Endodermal cell (in vitro differentiated cells): ENCODE results near the gene SNX17. TPM values are rescaled to one million over a fixed set of nuclear protein-coding genes. Genes with fewer than 3 reads are reported as not detected.

Experiments used
- DNase-seq: peaks from one replicate; pipeline ENCODE4 v3.0.0-alpha.2; 2017
- H3K27ac ChIP-seq: 2 replicates; pipeline ENCODE4 v1.5.1; 2013; ENCODE audit warnings: mild to moderate bottlenecking, low read depth, low read length, moderate library complexity
- H3K27me3 ChIP-seq: 2 replicates; pipeline ENCODE4 v1.6.1; 2013; ENCODE audit warnings: mild to moderate bottlenecking, low read length, moderate library complexity; ENCODE audit not compliant: insufficient read depth, control insufficient read depth, poor library complexity, severe bottlenecking
- H3K36me3 ChIP-seq: 2 replicates; pipeline ENCODE4 v1.7.0; 2013; ENCODE audit warnings: mild to moderate bottlenecking, low read length, moderate library complexity; ENCODE audit not compliant: control insufficient read depth, insufficient read depth
- H3K4me1 ChIP-seq: one replicate; pipeline ENCODE4 v1.7.0; 2013; ENCODE audit warnings: low read length; ENCODE audit not compliant: control insufficient read depth, insufficient read depth
- H3K4me3 ChIP-seq: 2 replicates; pipeline ENCODE4 v1.5.1; 2013; ENCODE audit warnings: mild to moderate bottlenecking, low read length, moderate library complexity
- H3K9ac ChIP-seq: 2 replicates; pipeline ENCODE4 v1.6.1; 2013; ENCODE audit warnings: mild to moderate bottlenecking, low read length, moderate library complexity; ENCODE audit not compliant: poor library complexity, severe bottlenecking; ENCODE audit errors: extremely low read depth
- H3K9me3 ChIP-seq: 2 replicates; pipeline ENCODE4 v1.6.1; 2013; ENCODE audit warnings: mild to moderate bottlenecking, low read length, moderate library complexity; ENCODE audit not compliant: control insufficient read depth
- H3K27ac Mint-ChIP-seq: 2 replicates; pipeline ENCODE4 v1.8.0; 2020; ENCODE audit warnings: mixed read lengths
- H3K27me3 Mint-ChIP-seq: 2 replicates; pipeline ENCODE4 v1.8.0; 2021; ENCODE audit warnings: mild to moderate bottlenecking, mixed read lengths; ENCODE audit not compliant: insufficient read depth
- H3K36me3 Mint-ChIP-seq: 2 replicates; pipeline ENCODE4 v1.8.0; 2020; ENCODE audit warnings: low read depth, mixed read lengths
- H3K4me1 Mint-ChIP-seq: 2 replicates; pipeline ENCODE4 v1.8.0; 2020; ENCODE audit warnings: mixed read lengths
- H3K4me3 Mint-ChIP-seq: 2 replicates; pipeline ENCODE4 v1.8.0; 2020; ENCODE audit warnings: mild to moderate bottlenecking, moderate library complexity, mixed read lengths
- H3K9me3 Mint-ChIP-seq: 2 replicates; pipeline ENCODE4 v1.8.0; 2020; ENCODE audit warnings: mild to moderate bottlenecking, mixed read lengths
- CTCF ChIP-seq: fragments of 200-600 bp; sonication (generic); conservative IDR thresholded peaks from 2 replicates; pipeline ENCODE4 v1.5.0; 2021; ENCODE audit warnings: antibody characterized with exemption, mild to moderate bottlenecking
- WGBS, 2 experiments: methylation state at CpG; one replicate each; pipeline versions ENCODE4 v1.1.5 to v1.1.7; 2013; ENCODE audit warnings: missing lambda C conversion rate in 2 of 2, mixed read lengths in 1 of 2; ENCODE audit not compliant: insufficient coverage in 1 of 2, insufficient read length in 1 of 2; 5-methylcytosine and 5-hydroxymethylcytosine counted together
- total RNA-seq, 2 donors: library from RNA; stranded (reverse); fragmentation: NEBNext Ultra II Directional in 1 of 2; extraction: Animal tissue kit (Norgen Biotek cat#: 25700) in 1 of 2; gene quantifications; 2 replicates in 1 of 2; 3 replicates in 1 of 2; pipeline ENCODE4 v1.2.1, GENCODE V29; 2021

Gene SNX17
- total RNA-seq, 2 donors from 2014 or later: 81.2 to 92.6 TPM

- H3K9ac ChIP-seq: peak overlapping the region; percentile 80
- peak; percentile 80 for DNase-seq
- Mint-ChIP-seq H3K9me3 (peaks cover 7% of the 10 kb centered on the region), H3K27me3 (peaks cover under 1% of the 10 kb centered on the region), H3K27ac (peak overlapping the region; percentile 83), H3K4me1 (peaks cover 12% of the 10 kb centered on the region), H3K36me3 (peaks cover 26% of the 10 kb centered on the region), H3K4me3 (peak overlapping the region; percentile 78)
- no peaks in the 10 kb centered on the region for H3K4me1 ChIP-seq
- peaks cover 9% of the 10 kb centered on the region for H3K27me3 ChIP-seq
- peaks cover 21% of the 10 kb centered on the region for H3K36me3 ChIP-seq
- peak; percentile 83 for TF ChIP-seq CTCF
- H3K4me3 ChIP-seq: peak overlapping the region; percentile 94
- no peaks in the 10 kb centered on the region for H3K9me3 ChIP-seq
- H3K27ac ChIP-seq: no peak overlapping the region
- WGBS, 2 experiments: 44 to 53% methylated on average over 10 to 15 of the region's 16 CpGs
These were observed 37.5 kb downstream of the SNX17 start for GRCh38 chr2:27407798-27408491.

- peak overlapping the region; percentile 83 for H3K27ac Mint-ChIP-seq
- peak overlapping the region; percentile 84 for H3K27ac ChIP-seq
- peak overlapping the region; percentile 78 for H3K4me3 Mint-ChIP-seq
- H3K9me3 Mint-ChIP-seq: peaks cover 7% of the 10 kb centered on the region
- WGBS, 2 experiments: 0% methylated on average over 15 to 33 of the region's 33 CpGs
- peaks cover 9% of the 10 kb centered on the region for H3K27me3 ChIP-seq
- no peaks in the 10 kb centered on the region for H3K4me1 ChIP-seq
- no peaks in the 10 kb centered on the region for H3K9me3 ChIP-seq
- DNase-seq: no peak
- no peak for TF ChIP-seq CTCF
- peak overlapping the region; percentile 94 for H3K4me3 ChIP-seq
- H3K36me3 ChIP-seq: peaks cover 14% of the 10 kb centered on the region
- peaks cover 23% of the 10 kb centered on the region for H3K36me3 Mint-ChIP-seq
- peak overlapping the region; percentile 80 for H3K9ac ChIP-seq
- H3K4me1 Mint-ChIP-seq: peaks cover 12% of the 10 kb centered on the region
- peaks cover 1% of the 10 kb centered on the region for H3K27me3 Mint-ChIP-seq
These were observed 38.3 kb downstream of the SNX17 start for GRCh38 chr2:27408601-27409320.

GRCh38 chr2:27409321-27410073 is 39.1 kb downstream of the SNX17 start, which contains the start of gene PPM1G:
Gene PPM1G, minus strand, starts transcription at chr2:27409591. Its CDS starts 169 bp downstream, at chr2:27409422.
- Mint-ChIP-seq H3K27ac (peak within 1 kb of the TSS; percentile 84), H3K4me3 (peak within 1 kb of the TSS; percentile 78), H3K9me3 (peaks cover 7% of the 10 kb centered on the region), H3K36me3 (peaks cover 20% of the 10 kb centered on the region), H3K4me1 (peaks cover 12% of the 10 kb centered on the region), H3K27me3 (peaks cover 1% of the 10 kb centered on the region)
- H3K27me3 ChIP-seq: peaks cover 9% of the 10 kb centered on the region
- H3K27ac ChIP-seq: peak within 1 kb of the TSS; percentile 84
- no peak for TF ChIP-seq CTCF
- no peaks in the 10 kb centered on the region for H3K9me3 ChIP-seq
- peaks cover 13% of the 10 kb centered on the region for H3K36me3 ChIP-seq
- H3K4me3 ChIP-seq: peak within 1 kb of the TSS; percentile 94
- DNase-seq: peak; percentile 98
- no peaks in the 10 kb centered on the region for H3K4me1 ChIP-seq
- WGBS, 2 experiments: 4 to 5% methylated on average over 51 to 82 of the region's 82 CpGs
- peak within 1 kb of the TSS; percentile 80 for H3K9ac ChIP-seq
